Fibroblast of skin of left quadriceps (primary cell): Measurements from ENCODE around the gene ARMC6.
"Not testable (repeated sequence)": the region's sequence is repeated elsewhere in the genome, so short reads cannot be mapped to it uniquely, and the experiment has no call there.

ENCODE experiments used
- DNase-seq, 2 experiments: peaks; one replicate each; pipeline ENCODE4 v3.0.0-alpha.2; 2013; ENCODE audit warnings: low read depth in 2 of 2

ARMC6 gene

DNA sequence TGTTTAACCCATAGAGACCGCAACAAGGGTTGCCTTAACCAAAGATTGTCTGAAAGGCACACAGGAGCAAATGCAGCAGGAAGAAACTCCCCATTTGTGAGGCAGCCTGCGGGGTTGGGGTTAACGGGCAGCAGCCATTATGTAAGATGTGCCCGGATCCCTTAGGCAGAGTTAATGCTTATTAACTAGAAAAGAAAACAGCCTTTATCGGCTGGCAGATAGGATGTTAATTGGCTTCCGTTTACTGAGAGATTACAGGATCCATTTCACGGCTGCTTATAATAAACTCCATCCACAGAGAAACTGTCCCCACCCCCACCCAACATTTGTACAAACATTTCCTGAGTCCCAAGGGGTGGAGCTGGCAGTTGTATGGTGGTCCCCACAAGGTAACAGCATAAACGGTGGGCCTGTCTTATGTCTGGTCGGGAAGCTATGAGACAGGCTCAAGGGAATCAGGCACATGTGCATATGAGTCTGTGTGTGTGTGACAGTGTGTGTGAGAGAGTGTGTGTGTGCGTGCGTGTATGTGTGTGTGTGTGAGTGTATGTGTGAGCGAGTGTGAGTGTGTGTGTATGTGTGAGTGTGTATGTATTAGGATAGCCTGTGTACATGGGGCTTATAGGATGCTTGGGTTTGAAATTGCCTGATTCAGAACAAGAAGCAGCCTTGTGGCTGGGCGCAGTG lies 40.9 kb downstream of the ARMC6 start:
- no peak for DNase-seq

DNA sequence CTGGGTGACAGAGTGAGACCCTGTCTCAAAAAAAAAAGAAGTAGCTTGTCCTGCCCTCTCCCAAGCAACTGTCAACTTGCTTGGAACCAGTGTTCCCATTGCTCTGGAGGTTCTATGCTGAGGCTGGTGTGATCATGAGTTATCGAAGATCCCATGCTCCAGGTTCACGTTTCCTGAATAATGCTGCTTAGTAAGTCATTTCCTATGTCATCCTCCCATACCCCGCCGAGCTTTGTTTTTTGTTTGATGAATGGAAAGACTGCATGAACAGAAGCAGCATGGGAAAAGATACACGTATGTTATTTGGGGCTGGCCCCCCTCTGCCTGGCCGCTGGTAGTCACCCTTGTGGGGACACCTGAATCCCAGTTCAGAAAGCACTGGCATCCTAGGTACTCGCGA lies 41.7 kb downstream of the ARMC6 start:
- no peak for DNase-seq

DNA sequence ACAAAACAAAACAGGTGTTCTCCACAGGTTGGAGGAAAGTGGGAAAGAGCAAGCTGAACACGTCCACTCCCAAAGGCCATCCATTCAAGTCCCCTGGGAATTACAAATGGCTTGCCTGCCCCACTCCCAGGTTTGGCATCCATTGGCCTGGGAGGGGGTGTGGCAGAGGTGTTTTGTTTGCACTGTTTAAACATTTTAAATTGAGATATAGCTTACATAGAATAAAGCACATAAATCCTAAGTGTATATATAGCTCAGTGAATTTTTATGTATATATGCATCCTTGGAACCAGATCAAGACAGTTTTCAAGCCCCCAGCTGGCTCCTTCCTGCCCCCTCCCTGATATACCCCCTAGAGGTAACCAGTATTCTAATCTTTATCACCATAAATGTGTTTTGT lies 43.1 kb downstream of the ARMC6 start:
- DNase-seq = no peak

DNA sequence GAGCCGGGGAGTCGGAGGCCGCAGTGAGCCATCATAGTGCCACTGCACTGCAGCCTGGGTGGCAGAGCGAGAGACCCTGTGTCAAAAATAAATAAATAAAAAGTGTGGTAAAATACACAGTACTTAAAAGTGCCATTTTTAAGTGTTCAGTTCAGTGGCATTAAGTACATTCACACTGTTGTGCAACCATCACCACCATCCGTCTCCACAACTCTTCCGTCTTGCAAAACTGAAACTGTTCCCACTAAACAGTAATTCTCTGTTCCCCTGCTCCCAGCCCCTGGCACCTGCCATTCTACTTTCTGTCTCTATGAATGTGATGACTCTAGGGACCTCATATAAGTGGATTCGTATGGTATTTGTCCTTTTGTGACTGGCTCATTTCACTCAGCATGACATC lies 43.7 kb downstream of the ARMC6 start:
- DNase-seq = no peak

DNA sequence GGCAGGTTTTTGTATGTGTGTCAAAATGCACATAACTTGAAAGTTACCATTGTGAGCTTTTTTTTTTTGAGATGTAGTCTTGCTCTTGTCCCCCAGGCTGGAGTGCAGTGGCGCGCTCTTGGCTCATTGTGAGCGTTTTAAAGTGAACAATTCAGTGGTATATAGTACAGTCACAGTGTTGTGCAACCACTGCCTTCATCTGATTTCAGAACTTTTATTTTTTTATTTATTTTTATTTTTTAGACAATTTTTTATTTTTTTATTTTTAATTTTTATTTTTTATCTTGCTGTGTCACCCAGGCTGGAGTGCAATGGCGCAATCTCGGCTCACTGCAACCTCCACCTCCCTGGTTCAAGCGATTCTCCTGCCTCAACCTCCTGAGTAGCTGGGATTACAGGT lies 45.4 kb downstream of the ARMC6 start:
- no peak for DNase-seq

DNA sequence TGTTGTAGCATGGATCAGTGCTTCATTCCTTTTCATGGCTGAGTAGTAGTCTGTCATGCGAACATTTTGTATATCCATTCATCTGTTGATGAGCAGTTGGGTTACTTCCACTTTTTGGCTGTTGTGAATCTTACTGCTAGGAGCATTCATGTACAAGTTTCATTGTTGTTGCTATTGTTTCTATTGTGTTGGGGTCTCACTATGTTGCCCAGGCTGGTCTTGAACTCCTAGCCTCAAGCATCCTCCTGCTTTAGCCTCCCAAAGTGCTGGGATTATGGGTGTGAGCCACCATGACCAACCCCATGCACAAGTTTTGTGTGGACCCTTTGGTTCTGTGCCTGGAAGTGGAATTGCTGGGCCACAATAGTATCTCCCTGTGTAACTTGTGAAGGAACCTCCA lies 46.2 kb downstream of the ARMC6 start:
- DNase-seq = no peak

DNA sequence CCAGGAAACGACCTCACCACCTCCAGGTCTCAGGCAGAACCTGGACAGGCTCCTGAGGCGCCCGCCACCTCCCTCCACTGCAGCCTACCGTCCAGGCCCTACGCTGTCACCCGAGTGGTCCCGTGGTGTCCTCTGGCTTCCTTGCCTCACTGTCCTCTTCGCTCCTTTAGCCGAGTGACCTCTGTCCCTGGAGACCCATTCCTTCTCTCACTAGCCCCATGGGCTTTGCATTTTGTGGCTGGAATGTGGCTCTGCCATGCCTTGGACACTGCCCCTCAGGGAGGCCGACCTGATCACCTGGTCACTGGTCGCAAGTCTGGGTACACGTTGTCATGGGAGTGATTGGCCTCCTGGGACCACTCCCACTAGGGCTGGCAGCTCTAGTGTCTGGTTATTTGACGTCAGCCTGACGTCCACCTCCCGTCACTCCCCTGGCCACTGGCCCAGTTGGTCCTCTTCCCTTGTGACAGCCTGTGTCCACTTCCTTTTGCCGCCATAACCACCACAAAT lies 48.3 kb downstream of the ARMC6 start:
- no peak for DNase-seq

DNA sequence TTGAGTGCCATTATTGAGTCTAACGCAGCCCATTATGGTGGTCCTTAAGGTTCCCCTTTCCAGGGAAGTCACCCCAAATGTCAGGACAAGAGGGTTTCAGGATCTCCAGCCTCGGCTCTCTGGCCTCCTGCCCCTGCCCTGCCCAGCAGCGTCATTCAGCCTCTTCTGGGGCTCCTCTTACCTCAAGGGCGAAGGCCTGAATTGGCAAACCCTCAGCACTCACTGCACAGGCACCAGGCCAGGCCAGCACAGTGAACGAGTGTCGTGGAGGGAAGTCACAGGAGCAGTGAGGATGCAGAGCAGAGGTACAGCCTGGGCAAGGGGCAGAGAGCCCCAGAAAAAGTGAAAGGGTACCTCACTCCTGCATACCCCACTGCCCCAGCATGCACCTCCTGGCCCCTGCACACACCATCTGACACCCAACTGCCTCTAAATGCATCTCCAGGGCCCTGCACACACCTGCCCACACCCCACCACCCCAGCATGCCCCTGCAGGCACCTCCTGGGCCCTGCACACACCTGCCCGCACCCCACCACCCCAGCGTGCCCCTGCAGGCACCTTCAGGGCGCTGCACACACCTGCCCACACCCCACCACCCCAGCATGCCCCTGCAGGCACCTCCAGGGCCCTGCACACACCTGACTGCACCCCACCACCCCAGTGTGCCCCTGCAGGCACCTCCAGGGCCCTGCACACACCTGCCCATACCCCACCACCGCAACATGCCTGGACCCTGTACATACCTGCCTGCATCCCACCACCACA lies 50.2 kb downstream of the ARMC6 start:
- no peak for DNase-seq

DNA sequence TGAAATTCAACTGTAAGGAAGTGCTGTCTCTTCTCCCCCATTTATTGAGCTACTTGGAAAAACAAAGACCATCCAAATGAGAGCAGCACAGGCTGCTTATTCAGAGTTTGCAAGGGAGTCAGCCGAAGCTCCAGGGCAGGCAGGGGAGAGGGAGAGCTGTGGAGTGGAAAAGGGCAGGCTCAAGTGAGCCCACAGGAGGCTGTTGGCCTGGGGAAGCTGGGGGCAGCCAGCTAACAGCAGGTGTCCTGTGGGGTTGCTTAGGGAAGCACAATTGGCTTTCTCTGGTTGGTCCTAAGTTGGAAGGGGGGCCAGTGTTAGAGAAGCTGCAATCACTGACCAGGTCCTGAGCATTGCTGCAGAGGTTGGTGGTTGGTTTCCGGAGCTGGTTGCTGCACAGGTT lies 54.3 kb downstream of the ARMC6 start:
- DNase-seq = no peak

DNA sequence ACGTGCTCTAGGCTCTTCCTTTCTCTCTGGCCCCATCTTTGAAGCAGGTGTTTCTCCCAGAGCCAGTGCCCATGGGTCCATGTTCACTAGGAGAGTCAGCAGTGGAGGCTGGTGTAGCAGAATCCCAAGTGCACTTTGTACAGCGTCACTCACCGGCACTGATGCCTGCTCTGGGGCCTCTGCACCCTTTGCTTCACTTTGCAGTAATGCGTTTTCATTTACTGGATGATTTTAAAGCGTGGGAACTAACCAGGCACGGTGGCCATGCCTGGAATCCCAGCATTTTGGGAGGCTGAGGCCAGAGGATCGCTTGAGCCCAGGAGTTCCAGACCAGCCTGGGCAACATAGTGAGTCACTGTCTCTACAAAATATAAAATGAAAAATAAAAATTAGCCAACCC lies 61.1 kb downstream of the ARMC6 start:
- DNase-seq = no peak

DNA sequence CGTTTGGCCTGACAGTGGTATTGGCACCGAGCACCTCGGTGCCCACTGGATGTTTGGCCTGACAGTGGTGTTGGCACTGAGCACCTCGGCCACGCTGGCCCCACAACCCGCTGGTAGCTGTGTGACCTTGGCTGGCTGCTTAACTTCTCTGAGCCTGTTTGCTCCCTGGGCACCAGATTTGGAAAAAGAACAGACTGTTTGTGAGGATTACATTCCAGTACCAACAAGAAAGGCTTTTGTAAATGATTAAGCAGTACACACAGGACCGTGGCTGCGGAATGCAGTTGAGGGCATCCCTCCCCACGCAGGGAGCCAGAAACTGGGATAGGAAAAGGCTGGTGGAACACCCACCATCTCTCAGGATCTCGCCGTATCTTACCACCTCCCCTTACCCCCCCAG lies 62.3 kb downstream of the ARMC6 start:
- DNase-seq = no peak

DNA sequence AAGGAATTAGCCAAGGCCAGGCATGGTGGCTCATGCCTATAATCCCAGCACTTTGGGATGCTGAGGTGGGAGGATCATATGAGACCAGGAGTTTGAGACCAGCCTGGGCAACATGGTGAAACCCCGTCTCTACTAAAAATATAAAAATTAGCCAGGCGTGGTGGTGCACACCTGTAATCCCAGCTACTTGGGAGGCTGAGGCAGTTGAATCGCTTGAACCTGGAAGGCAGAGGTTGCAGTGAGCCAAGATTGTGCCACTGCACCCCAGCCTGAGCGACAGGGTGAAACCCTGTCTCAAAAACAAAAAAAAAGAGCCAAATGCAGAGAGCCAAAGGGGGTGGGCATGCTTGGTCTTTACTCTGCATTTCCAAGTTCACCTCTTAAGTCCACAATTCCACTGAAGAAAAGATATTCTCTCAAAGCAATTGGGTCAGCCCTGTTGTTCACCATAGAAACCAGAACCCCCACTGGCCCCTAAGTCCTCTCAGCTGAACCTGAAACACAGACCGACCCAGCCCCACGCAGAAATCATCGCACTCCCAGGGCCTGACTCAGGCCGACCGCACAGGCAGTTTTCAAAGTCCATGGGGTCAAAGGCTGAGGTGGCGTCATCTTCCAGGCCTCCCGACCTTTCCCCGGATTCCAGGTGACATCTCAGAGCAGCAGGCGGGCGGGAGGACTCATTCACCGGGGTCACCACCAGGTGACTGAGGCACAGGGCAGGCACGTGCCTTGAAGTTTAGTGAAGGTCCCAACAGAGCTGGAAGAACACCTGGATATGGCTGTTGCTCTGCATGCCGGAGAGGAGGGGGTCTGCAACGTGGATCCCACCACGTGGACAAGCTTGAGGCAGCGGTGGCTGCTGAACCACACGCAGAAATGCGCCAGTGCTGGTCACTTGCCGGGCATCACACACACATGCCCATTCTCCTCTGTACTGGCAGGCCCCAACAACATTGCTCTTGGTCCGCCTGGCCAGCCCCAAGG lies 63.5 kb downstream of the ARMC6 start:
- no peak for DNase-seq

DNA sequence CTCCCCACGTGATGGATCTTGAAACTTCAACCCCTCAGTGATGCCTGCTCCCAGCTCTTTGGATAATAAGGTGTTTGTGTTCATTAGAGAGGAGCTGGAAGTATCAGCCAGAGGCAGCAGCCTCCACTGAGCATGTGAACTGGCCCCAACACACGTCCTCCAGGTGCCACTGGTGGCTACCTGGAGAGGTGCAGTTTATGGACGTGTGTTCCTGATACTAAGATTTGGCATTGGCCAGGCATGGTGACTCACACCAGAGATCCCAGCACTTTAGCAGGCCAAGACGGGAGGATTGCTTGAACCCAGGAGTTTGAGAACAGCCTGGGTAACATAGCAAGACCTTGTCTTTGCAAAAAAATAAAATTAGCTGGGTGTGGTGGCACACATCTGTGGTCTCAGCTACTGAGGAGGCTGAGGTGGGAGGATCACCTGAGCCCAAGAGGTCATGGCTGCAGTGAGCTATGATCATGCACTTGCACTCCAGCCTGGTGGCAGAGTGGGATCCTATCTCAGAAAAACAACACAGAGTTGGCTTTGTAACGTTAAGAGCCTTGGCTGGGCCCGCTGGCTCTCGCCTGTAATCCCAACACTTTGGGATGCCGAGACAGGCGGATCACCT lies 64.8 kb downstream of the ARMC6 start:
- no peak for DNase-seq

DNA sequence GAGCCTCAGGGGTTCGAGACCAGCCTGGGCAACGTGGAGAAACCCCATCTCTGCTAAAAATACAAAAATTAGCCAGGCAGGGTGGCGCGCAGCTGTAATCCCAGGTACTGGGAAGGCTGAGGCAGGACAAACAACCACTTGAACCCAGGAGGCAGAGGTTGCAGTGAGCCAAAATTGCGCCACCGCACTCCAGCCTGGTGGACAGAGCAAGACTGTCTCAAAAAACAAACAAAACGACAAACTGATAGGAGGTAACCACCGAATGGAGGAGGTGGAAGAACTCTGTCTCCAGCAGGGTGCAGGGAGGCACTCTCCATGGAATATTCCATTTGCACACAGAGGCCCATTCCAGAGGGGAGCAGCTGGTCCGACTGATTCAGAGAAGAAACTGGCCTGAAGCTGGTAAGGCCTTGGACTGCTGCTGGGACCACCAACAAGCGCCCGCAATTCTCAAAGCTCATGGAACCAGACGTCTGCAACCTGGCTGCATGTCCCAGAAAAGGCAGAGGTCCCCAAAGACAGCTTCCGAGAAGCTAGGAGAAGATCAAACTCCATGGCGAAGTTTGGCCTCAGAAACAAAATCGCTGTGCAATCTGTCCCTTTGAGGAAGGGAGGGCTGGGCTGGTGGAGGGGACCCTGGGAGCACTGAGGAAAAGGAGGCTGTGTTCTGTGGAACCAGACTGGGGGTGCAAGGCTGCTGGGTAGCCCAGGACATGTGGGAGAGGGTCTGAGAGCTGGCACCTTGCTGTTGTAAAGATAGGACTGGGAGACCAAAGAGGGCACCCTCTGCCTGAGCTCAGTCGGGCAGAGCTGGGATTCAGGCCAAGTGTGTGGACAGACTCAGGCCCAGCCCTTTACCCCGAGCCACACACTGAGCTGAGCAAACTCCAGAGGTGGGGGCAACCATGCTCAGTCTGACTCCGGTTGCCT lies 65.6 kb downstream of the ARMC6 start:
- DNase-seq = no peak

DNA sequence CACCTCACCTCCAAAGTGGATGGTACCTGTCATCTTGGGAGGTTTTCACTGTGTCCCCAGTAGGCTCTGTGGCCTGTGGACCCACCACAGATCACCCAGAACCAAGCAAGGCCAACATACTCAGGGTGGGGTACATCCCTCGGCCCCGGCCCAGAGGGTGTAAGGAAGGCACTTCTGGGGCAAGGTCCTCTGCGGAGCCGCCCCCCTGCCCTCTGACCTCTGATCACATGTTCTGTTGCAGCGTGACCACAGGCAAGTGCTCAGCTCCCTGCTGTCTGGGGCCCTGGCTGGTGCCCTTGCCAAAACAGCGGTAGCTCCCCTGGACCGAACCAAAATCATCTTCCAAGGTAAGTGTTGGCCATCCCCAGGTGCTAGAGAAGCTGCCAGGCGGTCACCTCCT lies 68.1 kb downstream of the ARMC6 start:
- DNase-seq = no peak

DNA sequence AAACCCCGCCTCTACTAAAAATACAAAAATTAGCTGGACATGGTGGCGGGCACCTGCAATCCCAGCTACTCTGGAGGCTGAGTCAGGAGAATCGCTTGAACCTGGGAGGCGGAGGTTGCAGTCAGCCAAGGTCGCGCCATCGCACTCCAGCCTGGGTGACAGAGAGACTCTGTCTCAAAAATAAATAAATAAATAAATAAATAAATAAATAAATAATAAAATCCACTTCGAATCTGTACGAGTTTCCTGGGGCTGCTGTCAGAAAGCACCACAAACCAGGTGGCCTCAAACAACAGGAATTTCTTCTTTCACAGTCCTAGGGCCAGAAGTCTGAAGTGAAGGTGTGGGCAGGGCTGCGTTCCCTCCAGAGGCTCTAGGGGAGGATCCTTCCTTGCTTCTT lies 69.2 kb downstream of the ARMC6 start:
- not testable (repeated sequence) for DNase-seq

DNA sequence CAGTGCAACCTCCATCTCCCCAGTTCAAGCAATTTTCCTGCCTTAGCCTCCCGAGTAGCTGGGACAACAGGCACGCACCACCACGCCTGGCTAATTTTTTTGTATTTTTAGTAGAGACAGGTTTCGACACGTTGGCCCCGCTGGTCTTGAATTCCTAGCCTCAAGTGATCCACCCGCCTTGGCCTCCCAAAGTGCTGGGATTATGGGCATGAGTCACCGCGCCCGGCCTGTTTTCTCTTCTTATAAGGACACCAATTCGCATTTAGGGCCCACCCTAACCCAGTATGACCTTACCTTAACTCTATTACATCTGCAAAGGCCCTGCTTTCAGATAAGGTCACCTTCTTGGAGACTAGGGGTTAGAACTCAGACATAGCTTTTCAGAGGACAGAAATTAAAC lies 69.8 kb downstream of the ARMC6 start:
- DNase-seq = no peak

DNA sequence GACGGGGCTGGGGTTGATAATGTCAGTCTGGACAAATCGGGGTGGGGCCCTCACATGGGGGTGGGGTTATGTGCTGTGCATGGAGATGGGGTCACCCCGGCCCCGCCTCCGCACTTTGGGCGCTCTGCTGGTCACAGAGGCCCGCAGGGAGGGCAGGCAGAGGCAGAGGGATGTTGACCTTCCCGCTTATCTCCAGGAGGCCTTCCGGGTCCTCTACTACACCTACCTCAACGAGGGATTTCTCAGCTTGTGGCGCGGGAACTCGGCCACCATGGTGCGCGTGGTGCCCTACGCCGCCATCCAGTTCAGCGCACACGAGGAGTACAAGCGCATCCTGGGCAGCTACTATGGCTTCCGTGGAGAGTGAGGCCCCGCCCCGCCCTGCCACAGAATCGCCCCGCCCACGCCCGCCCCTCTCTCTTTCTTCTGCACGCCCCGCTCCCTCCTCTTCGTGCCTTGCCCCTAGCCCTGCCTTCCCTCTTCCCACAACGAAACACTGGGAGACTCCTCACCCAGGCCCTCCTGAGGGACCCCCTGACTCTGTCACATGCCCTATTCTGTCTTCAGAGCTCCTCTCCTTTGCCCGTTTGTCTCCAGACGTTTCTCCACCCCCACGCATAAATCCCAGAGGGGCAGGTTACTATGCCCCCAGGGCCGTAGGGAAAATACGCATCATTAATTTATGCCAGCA lies 72.1 kb downstream of the ARMC6 start:
- DNase-seq = peak; percentile 31 to 38

DNA sequence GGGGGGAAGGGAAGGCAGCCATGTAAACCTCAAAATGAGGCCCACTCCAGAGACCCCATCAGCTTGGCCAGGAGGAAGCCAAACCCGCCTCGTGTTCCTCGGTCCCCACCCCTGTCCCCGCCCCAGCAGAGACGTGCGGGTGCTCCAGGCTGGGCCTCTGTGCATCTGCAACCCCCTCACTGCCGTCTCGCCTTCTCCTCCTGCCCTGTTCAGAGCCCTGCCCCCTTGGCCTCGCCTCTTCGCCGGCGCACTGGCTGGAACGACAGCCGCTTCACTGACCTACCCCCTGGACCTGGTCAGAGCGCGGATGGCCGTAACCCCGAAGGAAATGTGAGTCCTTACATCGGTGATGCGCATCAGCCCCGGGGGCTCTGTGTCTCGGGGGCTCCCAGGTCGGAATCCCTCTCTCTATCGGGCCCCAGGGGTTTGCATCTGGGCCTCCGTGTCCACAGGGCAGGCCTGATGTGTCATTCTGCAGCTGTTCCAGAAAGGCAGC lies 72.7 kb downstream of the ARMC6 start:
- no peak for DNase-seq

DNA sequence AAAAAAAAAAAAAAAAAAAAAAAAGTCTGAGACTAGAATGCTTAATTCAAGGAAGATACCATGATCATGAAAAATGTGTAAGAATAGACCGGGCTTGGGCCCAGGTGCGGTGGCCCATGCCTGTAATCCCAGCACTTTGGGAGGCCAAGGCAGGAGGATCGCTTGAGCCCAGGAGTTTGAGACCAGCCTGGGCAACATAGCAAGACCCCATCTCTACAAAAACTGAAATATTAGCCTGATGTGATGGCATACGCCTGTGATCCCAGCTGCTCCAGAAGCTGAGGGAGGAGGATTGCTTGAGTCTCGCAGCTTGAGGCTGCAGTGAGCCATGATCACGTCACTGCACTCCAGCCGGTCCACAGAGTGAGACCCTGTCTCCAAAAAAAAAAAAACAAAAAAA lies 73.5 kb downstream of the ARMC6 start:
- not testable (repeated sequence) for DNase-seq
